ENCODE results near the gene MAST3. TPM values are rescaled to one million over a fixed set of nuclear protein-coding genes. Genes with fewer than 3 reads are reported as not detected.

MAST3 gene
- total and polyA plus RNA-seq, 2 donors (not counting 1 experiment from before 2014, with no cell fraction given), result 43.5 to 85.5 TPM

DNA sequence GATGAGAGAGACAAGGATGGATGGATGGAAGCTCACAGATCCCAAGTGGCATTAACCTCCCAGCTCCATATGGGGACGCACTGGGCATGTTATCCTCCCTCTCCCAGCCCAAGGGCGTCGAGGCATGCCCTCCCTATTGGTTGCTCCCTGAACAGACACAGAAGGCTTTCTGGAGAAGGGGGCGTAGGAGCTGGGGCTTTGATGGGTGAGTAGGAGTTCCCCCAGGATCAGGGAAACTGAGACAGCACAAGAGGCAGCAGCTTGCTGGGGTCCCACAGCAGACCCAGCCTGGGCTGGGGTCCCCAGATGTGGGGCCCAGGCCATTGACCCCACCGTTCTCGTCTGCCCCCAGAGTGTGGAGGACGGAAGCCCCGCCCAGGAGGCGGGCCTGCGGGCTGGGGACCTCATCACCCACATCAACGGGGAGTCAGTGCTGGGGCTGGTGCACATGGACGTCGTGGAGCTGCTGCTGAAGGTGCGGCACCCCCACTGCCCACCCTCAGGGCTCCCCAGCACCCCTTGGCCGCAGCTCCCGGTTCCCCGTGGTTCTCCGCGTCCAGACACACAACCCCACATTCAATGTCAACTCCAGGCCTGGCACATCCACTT is 47.9 kb downstream of the MAST3 start:
- intact Hi-C loops (cut with micrococcal nuclease), result no loop called here
- no peak overlapping the region for H3K4me2 ChIP-seq (replicated peaks; ENCODE audit: low read depth, low read length, poor library complexity, severe bottlenecking)
- no peak for DNase-seq
- no peak for ATAC-seq (ENCODE audit: low read depth)
- POLR2A ChIA-PET, result interaction anchor here (0.6 kb wide), 2 partner anchors 20 to 369 kb away, joined by 3 to 5 read pairs; no protein-coding TSS in a partner anchor
- H4K20me1 ChIP-seq (ENCODE audit: control insufficient read depth, insufficient read depth, low read length, poor library complexity, severe bottlenecking), result peaks cover 24% of the 10 kb centered on the region
- H3K36me3 ChIP-seq (replicated peaks in 1 of 2; ENCODE audit: control extremely low read depth in 1 of 2, control insufficient read depth in 1 of 2, extremely low read depth in 1 of 2, insufficient read depth in 2 of 2, low read length in 1 of 2), result peaks cover 5 to 78% of the 10 kb centered on the region in 2 experiments
- no peaks in the 10 kb centered on the region for H3K4me1 ChIP-seq (ENCODE audit: control insufficient read depth in 2 of 2, insufficient read depth in 2 of 2, low read length in 2 of 2)
- no peaks in the 10 kb centered on the region for H3K79me2 ChIP-seq (ENCODE audit: control insufficient read depth, insufficient read depth, low read length)
- Mint-ChIP-seq H3K4me1 (no peaks in the 10 kb centered on the region), H3K4me3 (no peak overlapping the region), H3K9me3 (ENCODE audit: insufficient read depth) (no peaks in the 10 kb centered on the region), H3K27me3 (no peaks in the 10 kb centered on the region), H3K27ac (no peak overlapping the region)
- WGBS (ENCODE audit: insufficient coverage), result 97% methylated on average over 17 of the region's 19 CpGs
- H3K4me3 ChIP-seq (ENCODE audit: control extremely low read depth in 1 of 5, extremely low read depth in 1 of 5, insufficient read depth in 1 of 5, low read depth in 2 of 5, low read length in 4 of 5), result no peak overlapping the region
- no peak overlapping the region for H3K27ac ChIP-seq (ENCODE audit: low read length in 2 of 2)
- H2AFZ ChIP-seq (ENCODE audit: insufficient read depth, low read depth, low read length, poor library complexity, severe bottlenecking), result no peak overlapping the region
- no peaks in the 10 kb centered on the region for H3K9me3 ChIP-seq (ENCODE audit: control extremely low read depth in 1 of 3, control insufficient read depth in 2 of 3, insufficient read depth in 1 of 3, low read length in 2 of 3)
- TF ChIP-seq EZH2 (IDR thresholded peaks at IDR 0.05; ENCODE audit: borderline replicate concordance, insufficient read depth, low read depth, low read length, poor library complexity, severe bottlenecking), result no peak
- no peak for TF ChIP-seq CTCF (IDR thresholded peaks at IDR 0.05)
- no peak overlapping the region for H3K9ac ChIP-seq (ENCODE audit: low read length)
- no peaks in the 10 kb centered on the region for H3K27me3 ChIP-seq (replicated peaks in 1 of 4; ENCODE audit: control extremely low read depth in 1 of 4, control insufficient read depth in 3 of 4, insufficient read depth in 4 of 4, low read length in 3 of 4)
- CTCF ChIA-PET, result interaction anchor here (2.1 kb wide), 1 partner anchor 16 kb away, joined by 6 read pairs; no protein-coding TSS in a partner anchor

- H3K4me3 Mint-ChIP-seq, result no peak overlapping the region
- ChIA-PET CTCF (no interaction called here), POLR2A (interaction anchor here (0.6 kb wide), 1 partner anchor 156 kb away, joined by 4 read pairs; no protein-coding TSS in a partner anchor)
- Histone ChIP-seq H3K4me2 (replicated peaks; ENCODE audit: low read depth, low read length, poor library complexity, severe bottlenecking) (no peak overlapping the region), H3K36me3 (replicated peaks in 1 of 2; ENCODE audit: control extremely low read depth in 1 of 2, control insufficient read depth in 1 of 2, extremely low read depth in 1 of 2, insufficient read depth in 2 of 2, low read length in 1 of 2) (peaks cover 3 to 63% of the 10 kb centered on the region in 2 experiments), H2AFZ (ENCODE audit: insufficient read depth, low read depth, low read length, poor library complexity, severe bottlenecking) (no peak overlapping the region), H3K4me1 (ENCODE audit: control insufficient read depth in 2 of 2, insufficient read depth in 2 of 2, low read length in 2 of 2) (peaks cover 5 to 11% of the 10 kb centered on the region in 2 donors), H3K4me3 (ENCODE audit: control extremely low read depth in 1 of 5, extremely low read depth in 1 of 5, insufficient read depth in 1 of 5, low read depth in 2 of 5, low read length in 4 of 5) (no peak overlapping the region), H4K20me1 (ENCODE audit: control insufficient read depth, insufficient read depth, low read length, poor library complexity, severe bottlenecking) (peaks cover 24% of the 10 kb centered on the region), H3K79me2 (ENCODE audit: control insufficient read depth, insufficient read depth, low read length) (no peaks in the 10 kb centered on the region), H3K27me3 (replicated peaks in 1 of 4; ENCODE audit: control extremely low read depth in 1 of 4, control insufficient read depth in 3 of 4, insufficient read depth in 4 of 4, low read length in 3 of 4) (no peaks in the 10 kb centered on the region), H3K9ac (ENCODE audit: low read length) (no peak overlapping the region), H3K9me3 (ENCODE audit: control extremely low read depth in 1 of 3, control insufficient read depth in 2 of 3, insufficient read depth in 1 of 3, low read length in 2 of 3) (no peaks in the 10 kb centered on the region), H3K27ac (ENCODE audit: low read length in 2 of 2) (no peak overlapping the region)
- intact Hi-C loops (cut with micrococcal nuclease), result no loop called here
- 98% methylated on average over 4 of the region's 13 CpGs for WGBS (ENCODE audit: insufficient coverage)
- H3K27ac Mint-ChIP-seq, result no peak overlapping the region
- no peak for ATAC-seq (ENCODE audit: low read depth)
- TF ChIP-seq CTCF (IDR thresholded peaks at IDR 0.05) (no peak), EZH2 (IDR thresholded peaks at IDR 0.05; ENCODE audit: borderline replicate concordance, insufficient read depth, low read depth, low read length, poor library complexity, severe bottlenecking) (no peak)
- DNase-seq, result no peak
- no peaks in the 10 kb centered on the region for H3K27me3 Mint-ChIP-seq
- H3K9me3 Mint-ChIP-seq (ENCODE audit: insufficient read depth), result no peaks in the 10 kb centered on the region
- peaks cover 7% of the 10 kb centered on the region for H3K4me1 Mint-ChIP-seq
These were observed 49.8 kb downstream of the MAST3 start for GRCh38 chr19:18147396-18147795.
